ENCODE data around the gene FCHO2. TPM values are rescaled to one million over a fixed set of nuclear protein-coding genes. Genes with fewer than 3 reads are reported as not detected.

FCHO2 gene
- total RNA-seq, 1 donor from 2014 or later: 48.0 TPM

DNA sequence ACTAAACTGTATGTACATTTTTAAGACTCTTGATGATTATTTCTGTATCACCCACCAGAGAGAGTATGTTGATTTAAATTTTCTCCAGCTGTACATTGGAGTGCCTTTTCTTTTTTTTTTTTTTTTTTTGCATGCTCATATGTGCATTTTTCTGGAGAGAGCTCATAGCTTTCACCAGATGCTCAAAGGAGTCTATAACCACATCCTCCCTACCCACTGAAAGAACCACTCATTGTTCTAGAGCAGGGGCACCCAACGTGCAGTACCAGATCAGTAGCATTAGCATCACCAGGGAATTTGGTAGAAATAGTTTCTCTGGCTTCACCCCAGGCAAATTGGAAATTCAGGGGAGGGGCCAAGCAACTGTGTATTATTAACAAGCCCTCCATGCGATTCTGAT lies 110.6 kb downstream of the FCHO2 start:
- Mint-ChIP-seq H3K9me3 (ENCODE audit: unreplicated experiment) (no peaks in the 10 kb centered on the region), H3K27ac (ENCODE audit: unreplicated experiment) (peak overlapping the region; percentile 40), H3K27me3 (ENCODE audit: unreplicated experiment) (no peaks in the 10 kb centered on the region), H3K36me3 (ENCODE audit: unreplicated experiment) (peaks cover 43% of the 10 kb centered on the region), H3K4me3 (ENCODE audit: unreplicated experiment) (no peak overlapping the region), H3K4me1 (ENCODE audit: unreplicated experiment) (peaks cover 18% of the 10 kb centered on the region)
- DNase-seq (ENCODE audit: extremely low spot score, unreplicated experiment): no peak
- TF ChIP-seq, protein P1, sequence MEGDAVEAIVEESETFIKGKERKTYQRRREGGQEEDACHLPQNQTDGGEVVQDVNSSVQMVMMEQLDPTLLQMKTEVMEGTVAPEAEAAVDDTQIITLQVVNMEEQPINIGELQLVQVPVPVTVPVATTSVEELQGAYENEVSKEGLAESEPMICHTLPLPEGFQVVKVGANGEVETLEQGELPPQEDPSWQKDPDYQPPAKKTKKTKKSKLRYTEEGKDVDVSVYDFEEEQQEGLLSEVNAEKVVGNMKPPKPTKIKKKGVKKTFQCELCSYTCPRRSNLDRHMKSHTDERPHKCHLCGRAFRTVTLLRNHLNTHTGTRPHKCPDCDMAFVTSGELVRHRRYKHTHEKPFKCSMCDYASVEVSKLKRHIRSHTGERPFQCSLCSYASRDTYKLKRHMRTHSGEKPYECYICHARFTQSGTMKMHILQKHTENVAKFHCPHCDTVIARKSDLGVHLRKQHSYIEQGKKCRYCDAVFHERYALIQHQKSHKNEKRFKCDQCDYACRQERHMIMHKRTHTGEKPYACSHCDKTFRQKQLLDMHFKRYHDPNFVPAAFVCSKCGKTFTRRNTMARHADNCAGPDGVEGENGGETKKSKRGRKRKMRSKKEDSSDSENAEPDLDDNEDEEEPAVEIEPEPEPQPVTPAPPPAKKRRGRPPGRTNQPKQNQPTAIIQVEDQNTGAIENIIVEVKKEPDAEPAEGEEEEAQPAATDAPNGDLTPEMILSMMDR (IDR thresholded peaks at IDR 0.05): no peak

DNA sequence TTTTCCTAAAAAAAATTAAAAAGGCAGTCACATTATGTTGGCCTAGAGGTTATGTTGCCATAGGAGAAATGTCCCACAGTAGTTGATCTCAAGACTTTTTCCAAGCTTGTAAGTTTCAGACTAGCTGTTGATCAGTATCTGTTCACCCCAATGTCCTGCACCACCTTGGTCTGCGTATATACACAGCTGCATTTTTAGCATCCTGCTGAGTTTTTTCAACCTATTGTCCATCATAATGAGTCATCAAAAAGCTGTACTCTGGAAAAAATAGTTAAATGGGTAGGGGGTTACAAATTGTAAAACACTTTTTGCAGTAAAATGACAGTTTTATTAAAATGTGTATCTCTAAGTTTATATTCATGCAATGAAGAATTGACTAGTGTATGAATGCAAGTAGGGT lies 111.4 kb downstream of the FCHO2 start:
- H3K4me3 Mint-ChIP-seq (ENCODE audit: unreplicated experiment): no peak overlapping the region
- no peaks in the 10 kb centered on the region for H3K9me3 Mint-ChIP-seq (ENCODE audit: unreplicated experiment)
- TF ChIP-seq, protein P1 (IDR thresholded peaks at IDR 0.05): no peak
- peaks cover 13% of the 10 kb centered on the region for H3K4me1 Mint-ChIP-seq (ENCODE audit: unreplicated experiment)
- no peak overlapping the region for H3K27ac Mint-ChIP-seq (ENCODE audit: unreplicated experiment)
- no peak for DNase-seq (ENCODE audit: extremely low spot score, unreplicated experiment)
- no peaks in the 10 kb centered on the region for H3K27me3 Mint-ChIP-seq (ENCODE audit: unreplicated experiment)
- H3K36me3 Mint-ChIP-seq (ENCODE audit: unreplicated experiment): peaks cover 39% of the 10 kb centered on the region

DNA sequence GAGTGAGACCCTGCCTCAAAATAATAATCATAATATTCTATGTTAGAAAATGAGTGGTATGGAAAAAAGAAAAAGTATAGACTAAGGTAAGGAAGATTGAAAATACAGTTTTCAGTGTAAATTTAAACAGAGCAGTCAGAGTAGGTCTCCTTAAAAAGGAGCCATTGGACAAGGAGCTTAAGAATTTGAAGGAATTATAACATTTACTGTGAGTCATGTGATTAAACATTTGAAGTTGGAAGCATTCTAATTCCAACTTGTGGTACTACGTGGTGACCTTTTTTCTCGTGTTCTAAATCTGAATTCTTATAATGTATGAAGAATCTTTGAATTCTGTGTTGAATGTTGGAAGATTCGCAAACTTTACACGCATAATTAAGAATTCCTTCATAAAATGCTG lies 125.3 kb downstream of the FCHO2 start:
- H3K9me3 Mint-ChIP-seq (ENCODE audit: unreplicated experiment): no peaks in the 10 kb centered on the region
- H3K4me1 Mint-ChIP-seq (ENCODE audit: unreplicated experiment): peaks cover 2% of the 10 kb centered on the region
- no peak overlapping the region for H3K4me3 Mint-ChIP-seq (ENCODE audit: unreplicated experiment)
- peaks cover 17% of the 10 kb centered on the region for H3K36me3 Mint-ChIP-seq (ENCODE audit: unreplicated experiment)
- DNase-seq (ENCODE audit: extremely low spot score, unreplicated experiment): no peak
- no peak overlapping the region for H3K27ac Mint-ChIP-seq (ENCODE audit: unreplicated experiment)
- TF ChIP-seq, protein P1 (IDR thresholded peaks at IDR 0.05): no peak
- H3K27me3 Mint-ChIP-seq (ENCODE audit: unreplicated experiment): no peaks in the 10 kb centered on the region

DNA sequence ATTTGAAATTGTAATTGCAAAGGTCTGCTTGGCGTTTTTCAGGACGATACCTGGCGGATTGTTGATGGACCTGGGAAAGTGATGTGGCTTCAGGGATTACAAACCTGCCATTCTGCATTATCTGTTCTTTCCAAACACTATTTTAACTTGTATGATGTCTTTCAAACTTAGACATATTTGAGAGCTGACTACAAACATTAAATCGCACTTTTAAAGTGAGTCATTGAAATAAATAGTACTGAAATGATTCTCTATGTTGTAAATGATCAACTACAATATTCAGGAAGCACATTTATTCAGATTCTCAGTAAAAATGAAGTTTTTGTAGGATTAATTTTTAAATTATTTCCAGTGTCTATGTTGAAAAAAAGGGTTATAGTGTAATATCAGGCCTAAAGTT lies 132.2 kb downstream of the FCHO2 start:
- H3K9me3 Mint-ChIP-seq (ENCODE audit: unreplicated experiment): no peaks in the 10 kb centered on the region
- H3K4me1 Mint-ChIP-seq (ENCODE audit: unreplicated experiment): peaks cover 10% of the 10 kb centered on the region
- H3K27me3 Mint-ChIP-seq (ENCODE audit: unreplicated experiment): no peaks in the 10 kb centered on the region
- no peak overlapping the region for H3K4me3 Mint-ChIP-seq (ENCODE audit: unreplicated experiment)
- peaks cover 39% of the 10 kb centered on the region for H3K36me3 Mint-ChIP-seq (ENCODE audit: unreplicated experiment)
- no peak overlapping the region for H3K27ac Mint-ChIP-seq (ENCODE audit: unreplicated experiment)
- no peak for DNase-seq (ENCODE audit: extremely low spot score, unreplicated experiment)
- TF ChIP-seq, protein P1 (IDR thresholded peaks at IDR 0.05): no peak

DNA sequence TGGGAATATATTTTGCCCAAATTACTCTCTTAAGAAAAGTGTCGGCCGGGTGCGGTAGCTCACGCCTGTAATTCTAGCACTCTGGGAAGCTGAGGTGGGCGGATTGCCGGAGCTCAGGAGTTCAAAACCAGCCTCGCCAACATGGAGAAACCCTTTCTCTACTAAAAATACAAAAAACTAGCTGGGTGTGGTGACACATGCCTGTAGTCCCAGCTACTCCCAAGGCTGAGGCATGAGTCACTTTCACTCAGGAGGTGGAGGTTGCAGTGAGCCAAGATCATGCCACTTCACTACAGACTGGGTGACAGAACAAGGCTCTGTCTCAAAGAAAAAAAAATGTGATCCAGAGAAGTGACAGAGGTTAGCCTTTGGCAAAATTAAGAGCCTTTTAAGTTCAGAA lies 138.1 kb downstream of the FCHO2 start:
- Mint-ChIP-seq H3K27ac (ENCODE audit: unreplicated experiment) (peak overlapping the region; percentile 76), H3K9me3 (ENCODE audit: unreplicated experiment) (peaks cover 12% of the 10 kb centered on the region), H3K36me3 (ENCODE audit: unreplicated experiment) (peaks cover 28% of the 10 kb centered on the region), H3K4me3 (ENCODE audit: unreplicated experiment) (no peak overlapping the region), H3K4me1 (ENCODE audit: unreplicated experiment) (peaks cover 11% of the 10 kb centered on the region), H3K27me3 (ENCODE audit: unreplicated experiment) (no peaks in the 10 kb centered on the region)
- TF ChIP-seq, protein P1 (IDR thresholded peaks at IDR 0.05): no peak
- no peak for DNase-seq (ENCODE audit: extremely low spot score, unreplicated experiment)

Data from osteocyte (in vitro differentiated cells).